NCI-H1092 treated with DMSO at 0.1 percent for 48 hours (cell line): Measurements from ENCODE around the gene MT1H.
"Not testable (repeated sequence)": the region's sequence is repeated elsewhere in the genome, so short reads cannot be mapped to it uniquely, and the experiment has no call there.

ENCODE experiments used
- DNase-seq: peaks from one replicate; lab custom pipeline; 2025; lab: John Stamatoyannopoulos, UW

Gene MT1H

DNA sequence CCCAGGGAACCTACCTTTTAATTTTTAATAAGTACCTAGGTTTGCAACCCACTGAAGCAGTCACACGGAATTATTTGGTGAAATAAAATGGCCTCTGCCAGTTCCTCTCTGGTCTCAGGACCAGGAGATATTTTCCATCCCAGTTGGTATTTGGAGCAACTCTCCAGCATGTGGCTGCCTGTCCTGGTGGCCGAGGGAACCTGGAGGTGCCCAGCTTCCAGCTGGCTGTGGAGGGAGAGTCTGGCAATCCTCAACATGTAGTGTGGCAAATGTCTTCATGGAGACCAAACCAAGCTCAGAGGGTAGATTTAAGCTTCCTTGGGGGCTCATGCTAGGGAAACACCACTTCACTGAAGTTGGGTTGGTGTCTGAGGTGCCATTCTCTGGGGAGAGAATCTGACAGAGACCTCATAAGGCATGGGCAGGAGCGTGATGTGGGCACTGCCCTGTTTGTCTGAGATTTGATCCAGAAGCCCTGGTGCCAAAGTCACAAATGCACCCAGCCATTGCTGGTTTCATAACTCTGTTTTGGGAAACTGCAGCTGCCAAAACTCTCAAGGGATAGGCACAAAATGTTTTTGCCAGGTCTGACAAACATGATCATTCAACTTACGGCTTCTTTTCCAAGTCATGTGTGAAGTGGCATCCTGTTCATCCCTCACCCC, 15.4 kb downstream of the MT1H start:
- no peak for DNase-seq

DNA sequence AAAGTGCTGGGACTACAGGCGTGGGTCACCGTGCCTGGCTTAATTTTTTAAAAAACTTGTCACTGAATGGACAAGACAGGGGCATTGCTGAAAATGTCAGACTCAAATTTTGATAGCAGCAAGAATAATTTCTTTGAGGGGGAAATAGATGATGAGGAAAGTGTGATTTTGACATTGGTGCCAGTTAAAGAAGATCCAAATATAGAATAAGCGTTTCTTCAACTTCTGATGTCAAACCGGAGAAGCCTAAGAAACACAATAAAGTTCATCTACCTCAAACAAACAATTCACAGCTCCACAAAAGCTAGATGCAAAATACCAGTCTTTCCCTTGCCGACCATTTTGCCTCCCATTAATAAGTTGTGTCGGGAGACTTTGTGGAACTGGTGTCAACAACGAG, 17.1 kb downstream of the MT1H start:
- DNase-seq = no peak

GRCh38 chr16:56688762-56689161, 19.1 kb downstream of the MT1H start:
- DNase-seq = no peak

DNA sequence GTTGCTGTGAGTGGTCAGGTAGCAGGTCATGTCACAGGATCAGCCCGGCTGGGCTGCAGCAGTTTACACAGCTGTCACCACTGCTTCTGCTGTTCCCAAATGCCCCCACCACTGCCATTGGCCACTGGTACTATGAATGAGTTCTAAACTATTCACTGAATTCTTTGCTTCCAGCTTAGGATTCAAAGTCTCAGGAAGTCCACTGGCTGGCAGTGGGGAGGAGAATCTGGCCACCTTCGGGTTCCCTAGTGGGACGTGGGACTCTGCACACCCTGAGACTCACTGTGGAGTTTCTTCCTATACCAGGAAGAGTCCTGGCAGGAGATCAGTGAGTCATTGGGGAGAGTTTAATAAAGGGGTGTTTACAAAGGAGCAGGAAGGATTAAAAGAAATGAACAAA, 19.6 kb downstream of the MT1H start:
- DNase-seq = no peak

- no peak for DNase-seq
Measured at GRCh38 chr16:56690420-56691122, 21.0 kb downstream of the MT1H start.

GRCh38 chr16:56691885-56692284, 22.3 kb downstream of the MT1H start:
- DNase-seq = no peak

DNA sequence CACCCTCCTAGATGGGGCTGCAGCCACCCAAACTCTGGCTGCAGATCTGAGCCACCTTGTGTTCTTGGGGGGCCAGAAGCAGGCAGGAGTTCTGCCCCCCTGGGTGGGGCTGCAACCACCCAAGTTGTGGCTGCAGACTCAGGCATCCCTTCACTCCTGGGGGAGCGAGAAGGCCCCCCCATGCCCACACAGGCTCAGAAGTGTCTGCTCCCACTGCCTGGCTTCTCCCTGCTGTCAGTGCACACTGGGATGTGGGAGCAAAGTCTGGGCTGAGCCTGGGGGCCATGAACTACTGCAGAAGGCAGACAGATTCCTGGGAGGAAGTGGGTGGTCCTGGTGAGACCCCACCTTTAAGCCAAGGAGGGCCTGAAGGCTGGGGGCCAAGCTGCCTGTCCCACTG, 25.6 kb downstream of the MT1H start:
- DNase-seq = no peak

DNA sequence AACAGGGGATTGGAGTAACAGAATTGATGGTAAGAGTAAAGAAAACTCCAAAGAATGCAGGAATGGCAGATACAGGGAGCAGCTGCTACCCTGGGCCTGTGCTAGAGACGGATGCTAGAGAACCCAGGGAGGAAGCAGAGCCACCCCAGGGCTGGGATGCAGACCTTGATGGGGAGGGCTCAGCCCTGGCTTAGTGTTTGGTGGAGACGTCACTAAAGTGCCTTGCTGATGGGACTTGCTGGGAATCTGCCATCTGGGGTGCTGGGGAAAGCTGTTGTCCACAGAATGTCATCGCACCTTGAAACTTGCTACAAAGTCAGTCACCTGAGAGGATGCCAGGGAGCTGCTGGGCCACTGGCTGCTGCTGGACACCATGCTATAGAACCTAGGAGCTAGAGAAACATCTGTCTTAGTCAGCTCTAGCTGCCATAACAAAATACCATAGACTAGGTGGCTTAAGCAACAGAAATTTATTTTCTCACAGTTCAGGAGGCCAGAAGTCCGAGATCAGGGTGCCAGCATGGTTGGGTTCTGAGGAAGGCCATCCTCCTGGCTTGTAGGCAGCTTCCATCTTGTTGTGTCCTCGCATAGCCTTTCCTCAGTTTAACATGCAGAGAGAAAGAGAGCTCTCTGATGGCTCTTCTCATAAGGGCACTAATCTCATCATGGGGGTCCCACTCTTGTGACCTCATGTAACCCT, 28.0 kb downstream of the MT1H start:
- no peak for DNase-seq

DNA sequence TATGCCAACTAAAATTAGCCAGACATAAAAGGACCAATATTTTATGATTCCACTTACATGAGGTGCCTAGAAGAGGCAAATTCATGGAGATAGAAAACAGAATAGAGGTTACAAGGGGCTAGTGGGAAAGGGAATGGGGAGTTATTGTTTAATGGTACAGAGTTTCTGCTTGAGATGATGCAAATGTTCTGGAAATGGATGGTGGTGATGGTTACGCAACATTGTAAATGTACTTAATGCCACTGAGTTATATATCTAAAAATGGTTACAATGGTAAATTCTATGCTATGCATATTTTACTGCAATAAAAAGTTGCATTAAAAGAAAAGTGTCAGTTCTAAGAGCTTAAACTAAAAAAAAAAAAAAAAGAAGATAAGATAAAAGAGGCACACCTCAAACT, 30.6 kb downstream of the MT1H start:
- DNase-seq = no peak

DNA sequence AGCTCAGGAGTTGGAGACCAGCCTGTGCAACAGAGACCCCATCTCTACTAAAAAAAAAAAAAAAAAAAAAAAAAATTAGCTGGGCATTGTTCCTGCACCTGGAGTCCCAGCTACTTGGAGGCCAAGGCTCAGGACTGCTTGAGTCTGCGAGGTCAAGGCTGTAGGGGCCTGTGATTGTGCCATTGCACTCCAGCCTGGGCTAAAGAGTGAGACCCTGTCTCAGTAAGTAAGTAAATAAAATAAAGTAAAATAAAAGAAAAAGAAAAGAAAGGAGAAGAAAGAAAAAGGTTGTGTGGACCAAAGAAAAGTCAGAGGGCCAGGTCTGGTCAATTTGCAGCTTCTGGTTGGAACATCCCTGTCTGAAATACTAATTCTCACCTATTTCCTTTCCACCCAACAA, 31.0 kb downstream of the MT1H start:
- DNase-seq = no peak

DNA sequence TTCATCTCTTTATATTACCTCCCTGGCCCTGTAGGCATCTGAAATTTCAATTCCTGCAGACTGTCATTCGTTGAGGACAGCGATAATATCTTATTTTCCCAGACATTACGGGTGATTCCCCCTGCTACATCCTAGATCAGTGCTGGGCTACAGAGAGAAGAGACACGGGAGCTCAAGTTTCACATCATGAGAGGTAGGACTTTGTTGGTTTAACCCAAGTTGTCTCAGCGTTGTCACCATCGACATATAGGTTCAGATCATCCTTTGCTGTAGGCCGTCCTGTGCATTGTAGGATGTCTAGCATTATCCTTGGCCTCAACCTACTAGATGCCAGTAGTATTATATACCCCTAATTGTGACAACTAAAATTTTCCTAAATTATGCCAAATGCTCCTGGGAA, 31.9 kb downstream of the MT1H start:
- no peak for DNase-seq

- no peak for DNase-seq
Measured at GRCh38 chr16:56702836-56703235, 33.2 kb downstream of the MT1H start.

GRCh38 chr16:56708525-56709442, 39.2 kb downstream of the MT1H start:
- no peak for DNase-seq

DNA sequence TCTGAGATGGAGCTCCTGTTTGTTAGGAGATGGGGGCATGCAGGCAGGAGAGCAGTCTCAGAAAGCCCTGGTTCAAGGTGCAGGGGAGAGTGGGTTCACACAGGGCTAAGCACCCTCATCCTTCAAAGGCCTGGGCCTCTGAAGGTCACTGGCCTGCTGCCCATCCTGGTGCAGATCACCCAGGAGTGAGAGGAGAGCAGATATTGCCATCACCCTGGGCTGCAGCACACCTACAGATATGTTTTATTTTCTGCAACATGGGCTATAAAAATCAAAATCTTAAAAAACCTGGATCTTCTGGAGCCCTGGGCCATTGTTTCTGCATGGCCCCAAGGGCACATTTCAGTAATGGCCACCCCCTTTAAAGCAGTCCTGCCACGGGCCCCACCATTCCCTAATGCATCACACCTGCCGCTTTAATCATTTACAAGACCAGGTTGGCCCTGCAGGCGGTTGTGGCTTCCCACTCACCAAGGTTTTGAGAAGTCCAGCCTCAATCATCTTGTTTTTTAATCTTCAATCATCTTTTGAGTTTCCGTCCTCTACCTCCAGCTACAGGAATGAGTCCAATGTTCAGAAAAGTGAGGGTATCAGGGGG, 39.9 kb downstream of the MT1H start:
- no peak for DNase-seq

DNA sequence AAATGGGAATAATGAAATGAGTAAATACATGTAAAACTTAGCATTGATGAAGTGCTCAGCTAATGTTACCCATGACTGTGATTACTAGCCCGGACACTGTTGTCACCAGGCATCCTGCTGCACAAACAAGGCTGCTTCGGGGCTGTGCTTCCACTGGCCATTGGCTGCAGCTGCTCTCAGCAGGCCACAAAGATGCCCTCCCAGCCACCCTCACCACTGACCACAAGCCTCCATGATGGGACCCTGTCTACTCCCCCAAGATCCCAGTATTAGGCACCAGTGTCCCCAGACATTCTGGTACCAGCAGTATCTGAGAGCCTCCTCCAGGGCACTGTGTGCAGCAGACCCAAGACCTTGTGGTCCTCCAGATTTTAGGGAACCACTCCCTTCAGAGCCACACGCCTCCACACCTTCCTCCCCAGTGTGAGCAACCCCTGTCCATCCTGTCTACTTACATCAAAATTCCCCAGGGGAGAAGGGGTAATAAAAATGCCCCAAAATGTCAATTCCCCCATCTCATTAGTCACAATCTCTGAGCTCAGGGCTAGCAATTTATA, 40.6 kb downstream of the MT1H start:
- no peak for DNase-seq

DNA sequence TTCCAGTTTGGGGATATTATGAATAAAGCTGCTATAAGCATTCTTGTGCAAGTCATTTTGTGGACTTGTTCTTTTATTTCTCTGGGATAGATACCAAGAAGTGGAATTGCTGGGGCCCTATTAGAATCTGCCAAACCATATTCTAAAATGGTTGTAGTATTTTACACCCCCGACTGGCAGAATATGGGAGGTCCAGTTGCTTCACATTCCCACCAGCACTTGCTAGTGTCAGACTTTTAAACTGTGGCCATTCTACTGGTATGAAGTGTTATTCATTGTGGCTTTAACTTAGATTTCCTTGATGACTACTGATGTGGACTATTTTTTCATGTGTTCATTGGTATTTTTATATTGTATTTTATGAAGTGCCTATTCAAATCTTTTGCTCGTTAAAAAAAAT, 42.2 kb downstream of the MT1H start:
- DNase-seq = no peak

- no peak for DNase-seq
Measured at GRCh38 chr16:56713794-56714193, 44.2 kb downstream of the MT1H start.

GRCh38 chr16:56715126-56715525, 45.5 kb downstream of the MT1H start:
- no peak for DNase-seq

DNA sequence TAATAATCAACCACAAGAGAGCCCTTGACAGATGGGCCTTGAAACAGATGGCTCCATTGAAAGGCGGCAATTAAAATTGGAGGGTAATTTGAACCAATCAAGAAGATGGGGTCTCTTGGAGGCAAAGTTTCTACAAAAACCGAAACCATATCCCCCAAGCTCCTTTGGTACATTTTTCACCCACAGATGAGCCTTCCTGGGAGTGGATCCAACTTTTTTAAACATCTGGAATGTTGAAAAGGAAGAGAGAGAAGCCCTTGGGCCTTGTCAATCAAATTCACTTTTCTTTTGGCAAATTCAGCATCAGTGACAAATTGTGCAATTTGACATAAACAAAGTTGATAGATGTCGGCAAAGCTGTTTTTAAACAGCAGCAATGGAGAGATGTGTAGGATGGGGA, 47.1 kb downstream of the MT1H start:
- no peak for DNase-seq

GRCh38 chr16:56717532-56717931, 47.9 kb downstream of the MT1H start:
- not testable (repeated sequence) for DNase-seq
